Ascending aorta (tissue), 2 donors: ENCODE measurements around the gene ADPRH. TPM values are rescaled to one million over a fixed set of nuclear protein-coding genes. Genes with fewer than 3 reads are reported as not detected.

ENCODE experiments used
- DNase-seq, 2 donors: peaks; one replicate each; pipeline ENCODE4 v3.0.0-alpha.2; 2019; ENCODE audit warnings: low spot score in 2 of 2
- H3K27ac ChIP-seq, 2 donors: fragments of 200-600 bp; sonication (generic); one replicate each; pipeline ENCODE4 v1.5.1; 2016 to 2017; ENCODE audit warnings: mild to moderate bottlenecking in 1 of 2
- H3K27me3 ChIP-seq: fragments of 200-600 bp; sonication (generic); one replicate; pipeline ENCODE4 v1.5.1; 2017
- H3K36me3 ChIP-seq, 2 donors: fragments of 200-600 bp; sonication (generic); one replicate each; pipeline ENCODE4 v1.5.1; 2016
- H3K4me1 ChIP-seq, 2 donors: fragments of 200-600 bp; sonication (generic); one replicate each; pipeline ENCODE4 v1.5.1; 2016 to 2017; ENCODE audit warnings: mild to moderate bottlenecking in 1 of 2
- H3K4me3 ChIP-seq, 2 donors: fragments of 200-600 bp; sonication (generic); one replicate each; pipeline ENCODE4 v1.5.1; 2016 to 2017; ENCODE audit warnings: mild to moderate bottlenecking in 1 of 2
- H3K9me3 ChIP-seq, 2 donors: fragments of 200-600 bp; sonication (generic); one replicate each; pipeline ENCODE4 v1.5.1; 2016
- intact Hi-C: fragments of 100-400 bp; cut with DNase I; formaldehyde crosslinking; loops from one replicate; pipeline ENCODE4 v1.15.1; 2023
- total RNA-seq: library from RNA; depleted of rRNA; stranded (reverse); fragments of >200 nt; gene quantifications from one replicate; pipeline ENCODE4 v1.1.0, GENCODE V29; 2016
- TF ChIP-seq, protein P1 (sequence below), 3 experiments: fragments of 200-600 bp in 2 of 3; fragments of 450-650 bp in 1 of 3; sonication (generic) in 2 of 3; IDR thresholded peaks; one replicate each; pipeline ENCODE4 v1.5.1; 2016 to 2019; ENCODE audit warnings: antibody characterized with exemption in 3 of 3, mild to moderate bottlenecking in 1 of 3, moderate library complexity in 1 of 3

The ADPRH gene
- total RNA-seq, result 32.1 TPM

DNA sequence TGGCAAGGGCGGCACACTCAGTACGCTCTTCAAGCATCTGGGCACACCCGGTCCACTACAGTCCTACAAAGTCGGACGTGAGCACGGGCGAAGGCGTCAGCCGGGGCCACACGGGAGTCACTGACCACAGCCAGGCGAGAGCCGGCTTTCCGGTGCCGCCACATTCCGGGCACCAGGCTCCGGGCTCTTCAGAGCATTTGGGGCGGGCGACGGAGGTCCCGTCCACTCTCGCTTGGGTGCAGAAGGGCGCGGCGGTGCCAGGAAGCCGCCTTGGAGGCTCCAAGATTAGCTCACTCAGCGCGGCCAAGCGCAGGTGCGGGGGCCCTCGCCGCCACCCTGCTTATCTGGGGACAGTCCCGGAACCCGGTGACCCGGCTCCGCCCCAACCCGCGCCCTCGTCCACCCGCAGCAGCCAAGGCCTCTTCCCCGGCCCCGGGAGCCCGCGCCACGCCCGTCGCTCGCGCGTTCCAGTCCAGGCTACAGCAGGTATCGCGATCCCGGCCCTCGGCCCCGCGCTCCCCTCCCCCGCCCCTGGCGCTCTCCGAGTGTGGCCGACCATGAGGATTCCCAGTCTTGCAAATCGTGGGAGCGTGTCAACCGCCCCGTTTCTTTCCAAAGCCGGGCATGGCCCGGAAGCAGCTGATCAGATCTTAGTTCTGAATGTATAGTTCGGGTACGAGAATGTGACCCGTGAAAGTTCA lies at the start of gene ADPRH:
Gene ADPRH (plus strand): TSS at position 127 of the 701 bp plus-strand sequence. CDS start 2,678 bp downstream, outside the sequence.
- peaks cover 0 to 4% of the 10 kb centered on the region in 2 donors for H3K4me1 ChIP-seq
- intact Hi-C loops, result loop anchor here (1.0 to 5.0 kb wide), 2 partner anchors 48 to 98 kb away; partner anchors contain the start of gene COX17
- DNase-seq, result peak in 1 of 2 donors; percentile 86
- peak within 1 kb of the TSS; percentile 55 to 88 for H3K4me3 ChIP-seq
- TF ChIP-seq, protein P1, sequence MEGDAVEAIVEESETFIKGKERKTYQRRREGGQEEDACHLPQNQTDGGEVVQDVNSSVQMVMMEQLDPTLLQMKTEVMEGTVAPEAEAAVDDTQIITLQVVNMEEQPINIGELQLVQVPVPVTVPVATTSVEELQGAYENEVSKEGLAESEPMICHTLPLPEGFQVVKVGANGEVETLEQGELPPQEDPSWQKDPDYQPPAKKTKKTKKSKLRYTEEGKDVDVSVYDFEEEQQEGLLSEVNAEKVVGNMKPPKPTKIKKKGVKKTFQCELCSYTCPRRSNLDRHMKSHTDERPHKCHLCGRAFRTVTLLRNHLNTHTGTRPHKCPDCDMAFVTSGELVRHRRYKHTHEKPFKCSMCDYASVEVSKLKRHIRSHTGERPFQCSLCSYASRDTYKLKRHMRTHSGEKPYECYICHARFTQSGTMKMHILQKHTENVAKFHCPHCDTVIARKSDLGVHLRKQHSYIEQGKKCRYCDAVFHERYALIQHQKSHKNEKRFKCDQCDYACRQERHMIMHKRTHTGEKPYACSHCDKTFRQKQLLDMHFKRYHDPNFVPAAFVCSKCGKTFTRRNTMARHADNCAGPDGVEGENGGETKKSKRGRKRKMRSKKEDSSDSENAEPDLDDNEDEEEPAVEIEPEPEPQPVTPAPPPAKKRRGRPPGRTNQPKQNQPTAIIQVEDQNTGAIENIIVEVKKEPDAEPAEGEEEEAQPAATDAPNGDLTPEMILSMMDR (IDR thresholded peaks at IDR 0.05), result no peak
- no peaks in the 10 kb centered on the region for H3K27me3 ChIP-seq
- no peaks in the 10 kb centered on the region for H3K36me3 ChIP-seq
- H3K9me3 ChIP-seq, result no peaks in the 10 kb centered on the region
- H3K27ac ChIP-seq, result peak within 1 kb of the TSS; percentile 92 to 93

DNA sequence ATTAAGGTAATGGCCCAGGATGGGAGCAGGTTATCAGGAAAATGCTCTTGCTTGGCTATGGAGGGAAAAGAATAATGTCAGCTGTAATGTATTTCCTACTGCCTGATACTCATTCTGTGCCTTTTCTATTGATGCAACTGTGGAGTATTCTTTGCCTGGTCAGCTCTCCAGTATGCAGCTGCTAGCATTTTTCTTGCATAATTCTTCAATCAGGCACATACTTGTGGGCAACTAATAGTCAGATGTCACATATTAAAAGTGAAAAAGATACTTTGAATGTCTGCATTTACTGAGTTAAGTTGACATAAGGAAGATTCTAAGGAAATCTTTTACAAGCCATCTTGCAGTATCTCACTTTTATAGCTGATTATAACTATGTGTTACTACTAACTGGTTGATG lies 49.4 kb upstream of the ADPRH start:
- TF ChIP-seq, protein P1 (IDR thresholded peaks at IDR 0.05), result no peak
- H3K27me3 ChIP-seq, result no peaks in the 10 kb centered on the region
- intact Hi-C loops, result no loop called here
- no peaks in the 10 kb centered on the region for H3K9me3 ChIP-seq
- DNase-seq, result no peak
- no peak overlapping the region for H3K4me3 ChIP-seq
- no peaks in the 10 kb centered on the region for H3K4me1 ChIP-seq
- no peaks in the 10 kb centered on the region for H3K36me3 ChIP-seq
- no peak overlapping the region for H3K27ac ChIP-seq

DNA sequence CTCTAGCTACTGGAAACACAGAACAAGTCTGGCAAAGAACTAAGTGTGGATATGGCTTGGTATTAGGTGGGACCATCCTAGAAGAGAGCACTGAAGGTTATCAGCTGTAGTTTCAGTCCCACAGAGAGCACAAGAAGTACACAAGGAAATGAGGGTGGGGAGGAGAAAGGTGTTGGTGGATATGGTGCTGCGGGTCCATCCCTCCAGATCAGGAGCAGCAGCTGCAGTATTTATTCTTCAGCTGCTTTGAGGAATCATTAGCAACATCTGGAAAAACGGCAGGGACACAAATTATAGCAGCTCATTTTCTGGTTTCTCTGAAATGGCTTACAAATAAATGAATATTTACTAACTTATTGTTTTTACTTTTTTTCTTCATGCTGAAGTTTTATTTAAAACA lies 48.8 kb upstream of the ADPRH start:
- no peaks in the 10 kb centered on the region for H3K9me3 ChIP-seq
- no peak overlapping the region for H3K4me3 ChIP-seq
- no peaks in the 10 kb centered on the region for H3K27me3 ChIP-seq
- H3K27ac ChIP-seq, result no peak overlapping the region
- H3K36me3 ChIP-seq, result no peaks in the 10 kb centered on the region
- no peak for DNase-seq
- intact Hi-C loops, result no loop called here
- TF ChIP-seq, protein P1 (IDR thresholded peaks at IDR 0.05), result no peak
- H3K4me1 ChIP-seq, result no peaks in the 10 kb centered on the region

- TF ChIP-seq, protein P1 (IDR thresholded peaks at IDR 0.05), result no peak
- Histone ChIP-seq H3K27me3 (no peaks in the 10 kb centered on the region), H3K36me3 (no peaks in the 10 kb centered on the region), H3K9me3 (no peaks in the 10 kb centered on the region), H3K27ac (no peak overlapping the region), H3K4me3 (no peak overlapping the region), H3K4me1 (no peaks in the 10 kb centered on the region)
- intact Hi-C loops, result no loop called here
- no peak for DNase-seq
These were observed 48.1 kb upstream of the ADPRH start for GRCh38 chr3:119531151-119531550.

DNA sequence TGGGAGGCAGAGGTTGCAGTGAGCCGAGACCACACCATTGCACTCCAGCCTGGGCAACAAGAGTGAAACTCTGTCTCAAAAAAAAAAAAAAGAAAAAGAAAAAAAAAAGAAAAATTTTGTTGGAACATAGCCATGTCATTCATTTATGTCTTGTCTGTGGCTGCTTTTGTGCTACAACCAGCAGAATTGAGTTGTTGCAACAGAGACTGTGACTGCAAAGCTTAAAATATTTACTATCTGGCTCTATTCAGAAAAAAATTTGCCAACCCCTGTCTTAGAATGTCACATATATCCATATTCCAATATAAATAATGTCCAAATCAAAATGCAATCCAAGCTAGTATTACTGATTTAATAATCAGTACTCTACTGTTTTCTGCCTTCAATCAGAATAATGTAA lies 45.0 kb upstream of the ADPRH start:
- Histone ChIP-seq H3K27me3 (no peaks in the 10 kb centered on the region), H3K9me3 (no peaks in the 10 kb centered on the region), H3K36me3 (no peaks in the 10 kb centered on the region), H3K4me1 (no peaks in the 10 kb centered on the region), H3K4me3 (no peak overlapping the region), H3K27ac (no peak overlapping the region)
- TF ChIP-seq, protein P1 (IDR thresholded peaks at IDR 0.05), result no peak
- DNase-seq, result no peak
- intact Hi-C loops, result no loop called here
